Measurements from ENCODE around the gene TAF1A.
A peak's percentile ranks its signal among the peaks of the same experiment; 100 is the strongest.

Gene TAF1A

DNA sequence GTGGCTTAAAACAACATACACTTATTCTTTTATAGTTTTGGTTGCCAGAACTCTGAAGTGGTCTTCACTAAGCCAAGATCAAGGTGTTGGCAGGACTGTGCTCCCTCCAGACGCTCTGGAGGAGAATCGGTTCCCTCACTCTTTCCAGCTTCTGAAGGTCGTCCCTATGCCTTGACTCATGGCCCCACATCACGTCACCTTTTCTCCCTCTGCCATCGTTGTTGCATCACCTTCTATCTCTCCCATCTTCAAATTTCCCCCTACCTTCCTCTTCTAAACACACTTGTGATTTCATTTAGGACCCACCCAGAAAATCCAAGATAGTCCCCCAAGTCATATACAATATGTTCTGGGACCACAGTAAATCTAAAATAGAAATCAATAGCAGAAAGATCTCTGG, 54.3 kb downstream of the TAF1A start:
- DNase-seq (ENCODE audit: low read depth) = no peak

DNA sequence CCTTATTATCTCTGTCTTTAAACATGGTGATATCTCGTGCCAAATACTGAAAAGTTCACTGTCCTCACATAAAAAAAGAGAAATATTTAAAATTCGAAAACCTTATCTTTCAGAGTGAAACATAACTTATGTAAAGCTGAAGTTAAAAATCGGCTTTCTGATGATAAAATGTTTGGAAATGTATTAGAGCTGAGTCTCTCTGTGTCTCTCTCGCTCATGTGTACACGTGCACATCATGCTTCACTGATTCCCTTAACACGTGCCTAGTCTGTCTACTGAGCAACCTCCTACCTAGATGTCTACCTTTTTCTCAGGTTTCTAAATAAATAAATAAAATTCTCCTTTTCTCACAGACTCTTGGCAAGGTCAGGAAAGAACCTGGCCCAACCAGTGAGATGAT, 58.9 kb downstream of the TAF1A start:
- DNase-seq (ENCODE audit: low read depth) = no peak

- no peak for DNase-seq (ENCODE audit: low read depth)
These were observed 59.8 kb downstream of the TAF1A start for GRCh38 chr1:222529916-222530315.

- no peak for DNase-seq (ENCODE audit: low read depth)
These were observed 60.6 kb downstream of the TAF1A start for GRCh38 chr1:222529181-222529580.

DNA sequence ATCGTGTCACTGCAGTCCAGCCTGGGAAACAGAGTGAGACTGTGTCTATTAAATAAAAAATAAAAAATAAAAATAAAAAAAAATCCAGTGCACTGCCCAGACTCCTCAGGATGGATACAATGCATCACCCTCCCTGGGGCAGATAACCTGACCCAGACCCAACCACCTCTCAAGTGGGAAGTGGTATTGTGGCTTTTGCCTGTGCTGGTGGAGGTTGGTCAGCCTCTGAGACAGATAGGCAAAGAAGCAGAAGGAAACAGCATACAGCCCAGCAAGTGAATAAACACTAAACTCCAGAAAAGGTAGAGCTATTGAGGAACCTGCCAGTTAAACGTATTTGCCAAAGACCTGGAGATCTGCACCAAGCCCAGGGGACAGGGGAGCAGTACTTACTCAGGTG, 63.8 kb downstream of the TAF1A start:
- DNase-seq (ENCODE audit: low read depth) = no peak

DNA sequence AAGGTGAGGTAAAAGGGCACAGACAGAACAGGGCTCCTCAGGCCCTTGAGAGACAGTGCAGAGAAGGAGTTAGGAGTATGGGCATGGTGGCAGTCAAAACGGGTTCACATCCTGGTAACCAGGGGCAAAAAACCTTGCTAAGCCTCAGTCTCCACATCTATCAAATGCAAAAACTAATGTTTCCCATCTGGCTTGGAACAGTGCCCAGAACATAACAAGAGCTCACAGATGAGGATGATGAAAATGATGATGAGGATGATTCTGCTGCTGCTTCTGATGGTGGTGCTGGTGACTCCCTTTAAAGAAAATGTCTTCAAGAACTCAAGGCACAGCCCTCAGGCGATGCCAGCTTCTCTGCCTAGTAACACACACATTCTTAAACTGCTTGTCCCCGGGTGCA, 65.9 kb downstream of the TAF1A start:
- peak; percentile 31 for DNase-seq (ENCODE audit: low read depth)

DNA sequence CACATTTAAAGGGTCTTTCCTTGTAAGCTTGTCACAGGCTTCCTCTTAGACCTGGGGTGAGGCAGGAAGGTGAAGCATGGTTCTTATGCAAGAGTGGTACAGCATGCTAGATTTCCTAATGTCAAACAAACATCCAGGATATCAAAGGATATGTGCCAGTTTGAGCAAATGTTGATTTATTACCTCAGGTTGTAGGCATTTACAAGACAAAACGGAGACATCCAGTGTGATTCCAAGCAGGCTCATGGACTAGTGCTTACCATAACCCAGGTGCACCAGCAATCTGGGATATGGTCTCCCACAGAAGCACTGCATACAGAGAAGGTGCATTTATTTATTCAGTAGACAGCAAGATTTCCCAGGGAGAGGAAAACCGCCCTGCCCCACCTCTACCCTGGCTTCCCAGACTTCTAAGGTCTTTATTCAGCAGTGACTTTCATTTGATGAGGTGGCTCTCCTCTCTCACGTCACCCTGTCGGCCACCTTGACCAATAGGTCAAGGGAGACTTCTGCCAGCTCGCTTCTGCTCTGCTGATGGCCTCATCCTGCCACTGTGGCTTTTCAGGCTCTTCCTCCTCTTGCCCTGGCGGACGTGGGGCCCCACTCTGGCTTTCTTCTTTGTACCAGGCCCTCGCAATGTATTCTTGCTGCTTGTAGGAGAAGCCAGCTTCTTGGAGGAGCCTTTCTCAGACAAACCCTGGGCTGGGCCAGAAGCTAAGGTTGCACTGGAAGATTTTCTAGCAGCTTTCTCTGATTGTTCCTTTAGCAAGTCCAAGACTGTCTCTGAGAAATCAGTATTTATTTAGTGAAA, 67.4 kb downstream of the TAF1A start:
- DNase-seq (ENCODE audit: low read depth) = no peak

DNA sequence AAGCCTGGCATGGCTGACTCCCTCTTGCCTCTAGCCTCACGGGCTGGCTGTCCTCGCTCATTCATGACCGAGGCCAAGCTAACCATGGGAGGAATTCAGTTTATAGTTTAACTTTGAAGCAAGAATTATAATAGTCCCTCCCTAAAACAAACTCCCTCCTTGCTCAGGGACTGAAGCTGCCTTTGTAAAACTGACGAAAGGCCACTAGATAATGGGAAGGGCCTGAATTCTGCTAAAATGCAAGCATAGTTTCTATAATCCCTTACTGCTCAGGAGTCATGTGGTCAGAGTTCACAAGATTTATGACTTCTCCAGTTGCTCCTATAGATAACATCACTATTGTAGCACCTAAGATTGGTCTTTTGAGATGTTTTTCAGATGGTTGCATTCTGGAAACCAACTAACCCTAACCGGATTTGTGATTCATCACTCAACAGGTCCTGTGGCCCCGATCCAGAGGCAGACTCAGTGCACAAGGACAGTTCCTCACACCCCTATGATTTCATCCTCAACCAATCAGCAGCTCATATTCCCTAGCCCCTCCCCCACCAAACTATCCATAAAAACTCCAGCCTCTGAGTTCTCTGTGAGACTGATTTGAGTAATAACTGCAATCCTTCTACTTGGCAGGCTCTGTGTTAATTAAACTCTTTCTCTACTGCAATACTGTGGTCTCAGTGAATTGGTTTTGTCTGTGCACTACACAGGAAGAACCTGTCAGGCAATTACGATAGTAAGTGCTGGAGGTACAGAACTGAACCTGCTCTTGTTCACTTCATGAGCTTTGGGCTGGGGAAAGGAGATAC, 68.2 kb downstream of the TAF1A start:
- DNase-seq (ENCODE audit: low read depth) = peak; percentile 32
